ENCODE results near the gene CNOT11.
"Not testable (repeated sequence)": the region's sequence is repeated elsewhere in the genome, so short reads cannot be mapped to it uniquely, and the experiment has no call there.

GRCh38 chr2:101251246-101251781 lies 1.4 kb upstream of the CNOT11 start:
- TF ChIP-seq POLR2A, CTCF (IDR thresholded peaks at IDR 0.05): not testable (repeated sequence)

Data from uterus (tissue), 2 donors.